HG03457 (cell line): ENCODE measurements around the gene GALNT12.

Experiments used
- ATAC-seq: cut with Tn5 transposase; IDR thresholded peaks from one replicate; pipeline ENCODE4 v1.9.1; 2021; ENCODE audit warnings: moderate number of reproducible peaks; ENCODE audit not compliant: unreplicated experiment

Gene GALNT12

GRCh38 chr9:98855592-98855991 is 48.1 kb downstream of the GALNT12 start:
- ATAC-seq: no peak

GRCh38 chr9:98856982-98857381 is 49.5 kb downstream of the GALNT12 start:
- no peak for ATAC-seq

- no peak for ATAC-seq
Observed at GRCh38 chr9:98859941-98860340, 52.5 kb downstream of the GALNT12 start.

- no peak for ATAC-seq
Observed at GRCh38 chr9:98860871-98861293, 53.4 kb downstream of the GALNT12 start.

- ATAC-seq: no peak
Observed at GRCh38 chr9:98861781-98862504, 54.5 kb downstream of the GALNT12 start.

GRCh38 chr9:98862936-98863335 is 55.5 kb downstream of the GALNT12 start:
- ATAC-seq: no peak

GRCh38 chr9:98864281-98865174 is 57.1 kb downstream of the GALNT12 start:
- no peak for ATAC-seq

- ATAC-seq: no peak
Observed at GRCh38 chr9:98865284-98865875, 57.9 kb downstream of the GALNT12 start.

GRCh38 chr9:98866435-98867102 is 59.1 kb downstream of the GALNT12 start:
- ATAC-seq: no peak

GRCh38 chr9:98867103-98867428 is 59.6 kb downstream of the GALNT12 start:
- no peak for ATAC-seq

- ATAC-seq: no peak
Observed at GRCh38 chr9:98867429-98868168, 60.1 kb downstream of the GALNT12 start.

GRCh38 chr9:98869078-98869745 is 61.7 kb downstream of the GALNT12 start:
- ATAC-seq: no peak

GRCh38 chr9:98869866-98870265 is 62.4 kb downstream of the GALNT12 start:
- ATAC-seq: no peak

- no peak for ATAC-seq
Observed at GRCh38 chr9:98870782-98871557, 63.5 kb downstream of the GALNT12 start.

- ATAC-seq: no peak
Observed at GRCh38 chr9:98871558-98872065, 64.1 kb downstream of the GALNT12 start.

GRCh38 chr9:98873526-98873925 is 66.1 kb downstream of the GALNT12 start:
- no peak for ATAC-seq

- no peak for ATAC-seq
Observed at GRCh38 chr9:98873951-98874371, 66.5 kb downstream of the GALNT12 start.

GRCh38 chr9:98874721-98875255 is 67.3 kb downstream of the GALNT12 start:
- ATAC-seq: no peak

GRCh38 chr9:98875536-98875935 is 68.1 kb downstream of the GALNT12 start:
- ATAC-seq: no peak
